ENCODE measurements around the gene CYP4F3. TPM values are rescaled to one million over a fixed set of nuclear protein-coding genes. Genes with fewer than 3 reads are reported as not detected.

Gene CYP4F3
- total RNA-seq, 1 experiment from 2014 or later: 57.6 TPM

DNA sequence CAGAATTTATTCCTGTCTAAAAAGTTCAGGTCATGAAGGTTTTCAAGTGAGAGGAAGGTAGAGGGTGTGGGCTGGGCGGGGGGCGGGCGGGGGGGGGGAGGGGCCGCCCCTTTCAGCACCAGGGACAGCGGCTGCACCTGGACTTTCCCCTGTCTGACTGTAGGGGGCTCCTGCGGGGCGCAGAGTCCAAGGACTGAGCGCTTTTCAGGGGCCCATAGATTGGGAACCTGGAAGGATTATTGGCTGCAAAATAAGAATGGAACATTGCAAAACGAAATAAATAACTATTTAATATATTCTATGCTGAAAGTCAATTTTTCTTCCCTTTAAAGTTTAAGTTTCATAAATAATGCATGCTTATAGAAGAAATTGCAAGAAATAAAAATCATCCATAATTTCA lies 8.9 kb upstream of the CYP4F3 start:
- Histone ChIP-seq H3K27ac (no peak overlapping the region), H3K9me2 (ENCODE audit: insufficient read depth) (no peaks in the 10 kb centered on the region), H3F3A (ENCODE audit: insufficient read depth, low read depth) (no peaks in the 10 kb centered on the region), H4K20me1 (ENCODE audit: insufficient read depth) (no peaks in the 10 kb centered on the region), H3K4me1 (replicated peaks; ENCODE audit: insufficient read depth) (peaks cover 24% of the 10 kb centered on the region), H2AFZ (no peak overlapping the region), H3K9me3 (ENCODE audit: insufficient read depth, low read depth) (no peaks in the 10 kb centered on the region), H3K4me3 (no peak overlapping the region), H3K79me2 (ENCODE audit: low read depth) (no peaks in the 10 kb centered on the region), H3K36me3 (ENCODE audit: low read depth) (no peaks in the 10 kb centered on the region), H3K4me2 (no peak overlapping the region), H3K27me3 (ENCODE audit: insufficient read depth, low read depth) (no peaks in the 10 kb centered on the region)
- peak in 1 of 2 experiments; percentile 41 for DNase-seq
- no peak for TF ChIP-seq EZH2 (IDR thresholded peaks at IDR 0.05; ENCODE audit: low read depth)
- TF ChIP-seq CTCF (conservative IDR thresholded peaks at IDR 0.05): peak; percentile 63
- POLR2A ChIA-PET (ENCODE audit: unreplicated experiment): no interaction called here
- CTCF ChIA-PET: no interaction called here
- intact Hi-C loops (cut with micrococcal nuclease; ENCODE audit: unreplicated experiment): no loop called here
- no TSS peak for BruUV-seq (replicated peaks)

DNA sequence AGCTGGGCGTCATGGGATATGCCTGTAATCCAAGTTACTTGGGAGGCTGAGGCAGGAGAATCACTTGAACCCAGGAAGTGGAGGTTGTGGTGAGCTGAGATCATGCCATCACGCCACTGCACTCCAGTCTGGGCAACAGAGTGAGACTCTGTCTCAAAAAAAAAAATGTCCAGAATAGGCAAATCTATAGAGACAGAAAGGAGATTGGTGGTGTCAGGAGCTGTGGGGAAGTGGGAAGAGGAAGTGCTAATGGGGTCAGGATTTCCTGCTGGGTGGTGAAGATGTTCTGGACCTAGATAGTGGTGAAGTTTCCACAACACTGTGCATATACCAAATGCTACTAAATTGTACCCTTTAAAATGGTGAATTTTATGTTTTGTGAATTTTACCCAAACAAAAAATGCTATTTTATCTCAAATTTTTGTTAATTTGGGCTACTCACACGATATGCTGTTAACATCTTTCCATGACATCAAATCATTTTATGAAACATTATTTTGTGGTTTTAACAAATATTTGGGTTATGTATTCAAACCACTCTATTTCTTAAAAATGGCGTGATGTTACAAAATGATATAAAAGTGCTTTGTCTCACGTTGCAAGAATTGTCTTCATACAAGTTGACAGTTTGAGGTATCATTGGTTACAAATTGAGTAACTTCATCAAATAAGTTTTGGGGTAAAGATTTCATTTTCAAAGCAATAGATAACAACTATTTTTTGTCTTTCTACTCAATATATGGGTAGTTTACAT lies 7.4 kb upstream of the CYP4F3 start:
- ChIA-PET CTCF (no interaction called here), POLR2A (ENCODE audit: unreplicated experiment) (no interaction called here)
- DNase-seq: no peak
- Histone ChIP-seq H4K20me1 (ENCODE audit: insufficient read depth) (no peaks in the 10 kb centered on the region), H3K4me1 (replicated peaks; ENCODE audit: insufficient read depth) (peaks cover 24% of the 10 kb centered on the region), H3K27ac (no peak overlapping the region), H3K4me3 (no peak overlapping the region), H3K79me2 (ENCODE audit: low read depth) (no peaks in the 10 kb centered on the region), H3K36me3 (ENCODE audit: low read depth) (no peaks in the 10 kb centered on the region), H3F3A (ENCODE audit: insufficient read depth, low read depth) (no peaks in the 10 kb centered on the region), H3K9me3 (ENCODE audit: insufficient read depth, low read depth) (no peaks in the 10 kb centered on the region), H3K9me2 (ENCODE audit: insufficient read depth) (no peaks in the 10 kb centered on the region), H3K4me2 (no peak overlapping the region), H2AFZ (no peak overlapping the region), H3K27me3 (ENCODE audit: insufficient read depth, low read depth) (no peaks in the 10 kb centered on the region)
- intact Hi-C loops (cut with micrococcal nuclease; ENCODE audit: unreplicated experiment): no loop called here
- BruUV-seq (replicated peaks): no TSS peak
- TF ChIP-seq CTCF (conservative IDR thresholded peaks at IDR 0.05): no peak
- no peak for TF ChIP-seq EZH2 (IDR thresholded peaks at IDR 0.05; ENCODE audit: low read depth)

DNA sequence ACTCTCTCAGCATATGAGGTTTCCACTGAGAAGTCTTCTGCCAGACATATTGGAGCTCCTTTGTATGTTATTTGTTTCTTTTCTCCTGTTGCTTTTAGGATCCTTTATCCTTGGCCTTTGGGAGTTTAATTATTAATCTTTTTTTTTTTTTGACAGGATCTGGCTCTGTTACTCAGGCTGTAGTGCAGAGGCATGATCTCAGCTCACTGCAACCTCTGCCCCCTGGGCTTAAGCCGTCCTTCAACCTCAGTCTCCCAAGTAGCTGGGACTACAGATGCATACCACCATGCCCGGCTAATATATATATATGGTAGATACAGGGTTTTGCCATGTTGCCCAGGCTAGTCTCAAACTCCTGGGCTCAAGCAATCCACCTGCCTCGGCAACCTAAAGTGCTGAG lies 6.6 kb upstream of the CYP4F3 start:
- H3K4me1 ChIP-seq (replicated peaks; ENCODE audit: insufficient read depth): peaks cover 22% of the 10 kb centered on the region
- H3K27ac ChIP-seq: no peak overlapping the region
- H3K27me3 ChIP-seq (ENCODE audit: insufficient read depth, low read depth): no peaks in the 10 kb centered on the region
- no peaks in the 10 kb centered on the region for H3K9me2 ChIP-seq (ENCODE audit: insufficient read depth)
- no peak overlapping the region for H2AFZ ChIP-seq
- no peaks in the 10 kb centered on the region; the same call in 1 of the 2 replicates for H3F3A ChIP-seq (ENCODE audit: insufficient read depth, low read depth)
- DNase-seq: no peak
- intact Hi-C loops (cut with micrococcal nuclease; ENCODE audit: unreplicated experiment): no loop called here
- BruUV-seq (replicated peaks): no TSS peak
- TF ChIP-seq EZH2 (IDR thresholded peaks at IDR 0.05; ENCODE audit: low read depth): no peak
- TF ChIP-seq CTCF (conservative IDR thresholded peaks at IDR 0.05): no peak
- H3K4me3 ChIP-seq: no peak overlapping the region
- H4K20me1 ChIP-seq (ENCODE audit: insufficient read depth): no peaks in the 10 kb centered on the region
- no peak overlapping the region for H3K4me2 ChIP-seq
- no peaks in the 10 kb centered on the region for H3K9me3 ChIP-seq (ENCODE audit: insufficient read depth, low read depth)
- POLR2A ChIA-PET (ENCODE audit: unreplicated experiment): no interaction called here
- H3K36me3 ChIP-seq (ENCODE audit: low read depth): no peaks in the 10 kb centered on the region
- CTCF ChIA-PET: no interaction called here
- H3K79me2 ChIP-seq (ENCODE audit: low read depth): no peaks in the 10 kb centered on the region

Measured in PC-9 (cell line).